OCI-LY7 (cell line): ENCODE results near the gene MIER2.

Experiments
- EZH2phosphoT487 ChIP-seq: fragments of 200-600 bp; sonication (generic); IDR thresholded peaks from 2 replicates; pipeline ENCODE4 v1.6.1; 2018; ENCODE audit warnings: low read depth, borderline replicate concordance, mild to moderate bottlenecking, mixed run types, antibody characterized with exemption, low read length, moderate library complexity, mixed read lengths
- TF ChIP-seq, protein P1 (sequence below): fragments of 200-600 bp; sonication (generic); conservative IDR thresholded peaks from 2 replicates; pipeline ENCODE4 v1.5.1; 2014; ENCODE audit warnings: mild to moderate bottlenecking, antibody characterized with exemption, low read length, moderate library complexity, mixed read lengths

DNA sequence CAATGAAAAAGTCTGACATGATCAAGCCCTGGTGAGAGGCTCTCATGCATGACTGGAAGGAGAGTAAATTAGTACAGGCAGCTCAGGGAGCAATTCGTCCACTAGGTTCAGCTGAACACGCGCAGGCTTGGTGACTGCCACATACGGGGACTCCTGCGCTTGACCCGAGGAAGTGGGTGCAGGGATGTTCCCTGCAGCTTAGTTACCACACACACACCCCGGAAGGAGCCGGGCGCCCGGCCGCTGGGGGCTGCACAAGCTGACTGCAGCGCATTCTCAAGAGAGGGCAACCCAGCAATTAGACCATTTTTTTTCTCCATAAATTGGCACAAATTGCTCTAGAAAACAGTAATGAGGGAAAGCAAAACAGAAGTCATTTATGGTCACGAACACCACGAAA is 23.0 kb upstream of the MIER2 start:
- no peak for TF ChIP-seq EZH2phosphoT487
- TF ChIP-seq, protein P1, sequence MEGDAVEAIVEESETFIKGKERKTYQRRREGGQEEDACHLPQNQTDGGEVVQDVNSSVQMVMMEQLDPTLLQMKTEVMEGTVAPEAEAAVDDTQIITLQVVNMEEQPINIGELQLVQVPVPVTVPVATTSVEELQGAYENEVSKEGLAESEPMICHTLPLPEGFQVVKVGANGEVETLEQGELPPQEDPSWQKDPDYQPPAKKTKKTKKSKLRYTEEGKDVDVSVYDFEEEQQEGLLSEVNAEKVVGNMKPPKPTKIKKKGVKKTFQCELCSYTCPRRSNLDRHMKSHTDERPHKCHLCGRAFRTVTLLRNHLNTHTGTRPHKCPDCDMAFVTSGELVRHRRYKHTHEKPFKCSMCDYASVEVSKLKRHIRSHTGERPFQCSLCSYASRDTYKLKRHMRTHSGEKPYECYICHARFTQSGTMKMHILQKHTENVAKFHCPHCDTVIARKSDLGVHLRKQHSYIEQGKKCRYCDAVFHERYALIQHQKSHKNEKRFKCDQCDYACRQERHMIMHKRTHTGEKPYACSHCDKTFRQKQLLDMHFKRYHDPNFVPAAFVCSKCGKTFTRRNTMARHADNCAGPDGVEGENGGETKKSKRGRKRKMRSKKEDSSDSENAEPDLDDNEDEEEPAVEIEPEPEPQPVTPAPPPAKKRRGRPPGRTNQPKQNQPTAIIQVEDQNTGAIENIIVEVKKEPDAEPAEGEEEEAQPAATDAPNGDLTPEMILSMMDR = no peak
